ENCODE results near the gene DISP2. TPM values are rescaled to one million over a fixed set of nuclear protein-coding genes. Genes with fewer than 3 reads are reported as not detected.

Gene DISP2
- total and polyA plus RNA-seq, 2 of the 8 experiments (the other 6 are each of a cell fraction or from before 2014, with no cell fraction given): 0.45 to 1.2 TPM

DNA sequence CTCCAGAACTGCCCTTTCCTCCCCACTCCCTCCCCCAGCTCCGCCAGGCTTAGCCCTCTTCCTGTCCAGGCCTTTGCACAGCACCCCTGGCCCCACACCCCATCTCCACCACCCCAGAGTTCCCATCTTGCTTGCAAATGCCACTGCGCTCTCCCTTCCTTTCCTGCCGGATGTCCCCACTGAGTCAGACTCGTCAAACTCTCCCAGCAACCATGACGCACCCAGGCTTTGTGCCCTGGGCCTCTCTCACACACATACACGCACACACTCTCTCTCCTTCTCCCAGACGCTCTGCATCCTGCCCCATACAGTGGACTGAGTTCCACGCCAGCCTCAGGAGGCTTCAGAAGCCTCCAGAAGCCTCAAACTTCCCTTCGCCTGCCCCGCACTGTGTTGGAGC, 14.5 kb upstream of the DISP2 start (continued):
- TF ChIP-seq, protein P1, sequence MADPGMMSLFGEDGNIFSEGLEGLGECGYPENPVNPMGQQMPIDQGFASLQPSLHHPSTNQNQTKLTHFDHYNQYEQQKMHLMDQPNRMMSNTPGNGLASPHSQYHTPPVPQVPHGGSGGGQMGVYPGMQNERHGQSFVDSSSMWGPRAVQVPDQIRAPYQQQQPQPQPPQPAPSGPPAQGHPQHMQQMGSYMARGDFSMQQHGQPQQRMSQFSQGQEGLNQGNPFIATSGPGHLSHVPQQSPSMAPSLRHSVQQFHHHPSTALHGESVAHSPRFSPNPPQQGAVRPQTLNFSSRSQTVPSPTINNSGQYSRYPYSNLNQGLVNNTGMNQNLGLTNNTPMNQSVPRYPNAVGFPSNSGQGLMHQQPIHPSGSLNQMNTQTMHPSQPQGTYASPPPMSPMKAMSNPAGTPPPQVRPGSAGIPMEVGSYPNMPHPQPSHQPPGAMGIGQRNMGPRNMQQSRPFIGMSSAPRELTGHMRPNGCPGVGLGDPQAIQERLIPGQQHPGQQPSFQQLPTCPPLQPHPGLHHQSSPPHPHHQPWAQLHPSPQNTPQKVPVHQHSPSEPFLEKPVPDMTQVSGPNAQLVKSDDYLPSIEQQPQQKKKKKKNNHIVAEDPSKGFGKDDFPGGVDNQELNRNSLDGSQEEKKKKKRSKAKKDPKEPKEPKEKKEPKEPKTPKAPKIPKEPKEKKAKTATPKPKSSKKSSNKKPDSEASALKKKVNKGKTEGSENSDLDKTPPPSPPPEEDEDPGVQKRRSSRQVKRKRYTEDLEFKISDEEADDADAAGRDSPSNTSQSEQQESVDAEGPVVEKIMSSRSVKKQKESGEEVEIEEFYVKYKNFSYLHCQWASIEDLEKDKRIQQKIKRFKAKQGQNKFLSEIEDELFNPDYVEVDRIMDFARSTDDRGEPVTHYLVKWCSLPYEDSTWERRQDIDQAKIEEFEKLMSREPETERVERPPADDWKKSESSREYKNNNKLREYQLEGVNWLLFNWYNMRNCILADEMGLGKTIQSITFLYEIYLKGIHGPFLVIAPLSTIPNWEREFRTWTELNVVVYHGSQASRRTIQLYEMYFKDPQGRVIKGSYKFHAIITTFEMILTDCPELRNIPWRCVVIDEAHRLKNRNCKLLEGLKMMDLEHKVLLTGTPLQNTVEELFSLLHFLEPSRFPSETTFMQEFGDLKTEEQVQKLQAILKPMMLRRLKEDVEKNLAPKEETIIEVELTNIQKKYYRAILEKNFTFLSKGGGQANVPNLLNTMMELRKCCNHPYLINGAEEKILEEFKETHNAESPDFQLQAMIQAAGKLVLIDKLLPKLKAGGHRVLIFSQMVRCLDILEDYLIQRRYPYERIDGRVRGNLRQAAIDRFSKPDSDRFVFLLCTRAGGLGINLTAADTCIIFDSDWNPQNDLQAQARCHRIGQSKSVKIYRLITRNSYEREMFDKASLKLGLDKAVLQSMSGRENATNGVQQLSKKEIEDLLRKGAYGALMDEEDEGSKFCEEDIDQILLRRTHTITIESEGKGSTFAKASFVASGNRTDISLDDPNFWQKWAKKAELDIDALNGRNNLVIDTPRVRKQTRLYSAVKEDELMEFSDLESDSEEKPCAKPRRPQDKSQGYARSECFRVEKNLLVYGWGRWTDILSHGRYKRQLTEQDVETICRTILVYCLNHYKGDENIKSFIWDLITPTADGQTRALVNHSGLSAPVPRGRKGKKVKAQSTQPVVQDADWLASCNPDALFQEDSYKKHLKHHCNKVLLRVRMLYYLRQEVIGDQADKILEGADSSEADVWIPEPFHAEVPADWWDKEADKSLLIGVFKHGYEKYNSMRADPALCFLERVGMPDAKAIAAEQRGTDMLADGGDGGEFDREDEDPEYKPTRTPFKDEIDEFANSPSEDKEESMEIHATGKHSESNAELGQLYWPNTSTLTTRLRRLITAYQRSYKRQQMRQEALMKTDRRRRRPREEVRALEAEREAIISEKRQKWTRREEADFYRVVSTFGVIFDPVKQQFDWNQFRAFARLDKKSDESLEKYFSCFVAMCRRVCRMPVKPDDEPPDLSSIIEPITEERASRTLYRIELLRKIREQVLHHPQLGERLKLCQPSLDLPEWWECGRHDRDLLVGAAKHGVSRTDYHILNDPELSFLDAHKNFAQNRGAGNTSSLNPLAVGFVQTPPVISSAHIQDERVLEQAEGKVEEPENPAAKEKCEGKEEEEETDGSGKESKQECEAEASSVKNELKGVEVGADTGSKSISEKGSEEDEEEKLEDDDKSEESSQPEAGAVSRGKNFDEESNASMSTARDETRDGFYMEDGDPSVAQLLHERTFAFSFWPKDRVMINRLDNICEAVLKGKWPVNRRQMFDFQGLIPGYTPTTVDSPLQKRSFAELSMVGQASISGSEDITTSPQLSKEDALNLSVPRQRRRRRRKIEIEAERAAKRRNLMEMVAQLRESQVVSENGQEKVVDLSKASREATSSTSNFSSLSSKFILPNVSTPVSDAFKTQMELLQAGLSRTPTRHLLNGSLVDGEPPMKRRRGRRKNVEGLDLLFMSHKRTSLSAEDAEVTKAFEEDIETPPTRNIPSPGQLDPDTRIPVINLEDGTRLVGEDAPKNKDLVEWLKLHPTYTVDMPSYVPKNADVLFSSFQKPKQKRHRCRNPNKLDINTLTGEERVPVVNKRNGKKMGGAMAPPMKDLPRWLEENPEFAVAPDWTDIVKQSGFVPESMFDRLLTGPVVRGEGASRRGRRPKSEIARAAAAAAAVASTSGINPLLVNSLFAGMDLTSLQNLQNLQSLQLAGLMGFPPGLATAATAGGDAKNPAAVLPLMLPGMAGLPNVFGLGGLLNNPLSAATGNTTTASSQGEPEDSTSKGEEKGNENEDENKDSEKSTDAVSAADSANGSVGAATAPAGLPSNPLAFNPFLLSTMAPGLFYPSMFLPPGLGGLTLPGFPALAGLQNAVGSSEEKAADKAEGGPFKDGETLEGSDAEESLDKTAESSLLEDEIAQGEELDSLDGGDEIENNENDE (IDR thresholded peaks at IDR 0.05; ENCODE audit: insufficient replicate concordance, low read length): no peak
- TF ChIP-seq SP4 (IDR thresholded peaks at IDR 0.05; ENCODE audit: low read length) (no peak), HDAC2 (IDR thresholded peaks at IDR 0.05; ENCODE audit: borderline replicate concordance in 1 of 2, low read depth in 2 of 2, low read length in 2 of 2) (no peak), SRF (IDR thresholded peaks at IDR 0.05; ENCODE audit: low read depth, low read length) (no peak), CTBP2 (IDR thresholded peaks at IDR 0.05; ENCODE audit: borderline replicate concordance, insufficient read depth, insufficient read length, low read length) (no peak)
- TF ChIP-seq, protein P2, sequence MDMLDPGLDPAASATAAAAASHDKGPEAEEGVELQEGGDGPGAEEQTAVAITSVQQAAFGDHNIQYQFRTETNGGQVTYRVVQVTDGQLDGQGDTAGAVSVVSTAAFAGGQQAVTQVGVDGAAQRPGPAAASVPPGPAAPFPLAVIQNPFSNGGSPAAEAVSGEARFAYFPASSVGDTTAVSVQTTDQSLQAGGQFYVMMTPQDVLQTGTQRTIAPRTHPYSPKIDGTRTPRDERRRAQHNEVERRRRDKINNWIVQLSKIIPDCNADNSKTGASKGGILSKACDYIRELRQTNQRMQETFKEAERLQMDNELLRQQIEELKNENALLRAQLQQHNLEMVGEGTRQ (IDR thresholded peaks at IDR 0.05; ENCODE audit: low read length): no peak
- TF ChIP-seq, protein P3, sequence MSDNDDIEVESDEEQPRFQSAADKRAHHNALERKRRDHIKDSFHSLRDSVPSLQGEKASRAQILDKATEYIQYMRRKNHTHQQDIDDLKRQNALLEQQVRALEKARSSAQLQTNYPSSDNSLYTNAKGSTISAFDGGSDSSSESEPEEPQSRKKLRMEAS (IDR thresholded peaks at IDR 0.05): no peak

Data from H1 (cell line).